GM19397 (cell line): ENCODE data around the gene MCM3AP.
"Not testable (repeated sequence)": the region's sequence is repeated elsewhere in the genome, so short reads cannot be mapped to it uniquely, and the experiment has no call there.

Experiments used
- ATAC-seq: cut with Tn5 transposase; IDR thresholded peaks from one replicate; pipeline ENCODE4 v1.9.1; 2021; ENCODE audit warnings: mild to moderate bottlenecking, moderate library complexity; ENCODE audit not compliant: unreplicated experiment

MCM3AP gene

DNA sequence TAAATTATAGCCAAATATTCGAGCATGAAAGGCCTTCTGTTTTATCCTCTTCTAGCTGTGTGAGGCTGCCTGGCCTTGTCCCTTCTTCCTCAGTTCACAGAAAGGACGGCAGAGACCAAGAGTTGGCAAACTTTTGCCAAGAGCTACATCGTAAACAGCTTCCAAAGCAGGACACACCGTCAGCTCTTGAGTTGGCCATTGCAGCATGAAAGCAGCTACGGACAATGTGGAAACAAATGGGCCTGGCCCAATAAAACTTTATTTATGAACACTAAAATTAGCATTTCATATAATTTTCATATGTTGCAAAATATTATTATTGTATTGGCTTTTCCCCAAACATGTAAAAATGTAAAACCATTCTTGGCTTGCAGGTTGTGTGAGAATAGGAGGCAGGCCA is 27.5 kb upstream of the MCM3AP start:
- no peak for ATAC-seq

DNA sequence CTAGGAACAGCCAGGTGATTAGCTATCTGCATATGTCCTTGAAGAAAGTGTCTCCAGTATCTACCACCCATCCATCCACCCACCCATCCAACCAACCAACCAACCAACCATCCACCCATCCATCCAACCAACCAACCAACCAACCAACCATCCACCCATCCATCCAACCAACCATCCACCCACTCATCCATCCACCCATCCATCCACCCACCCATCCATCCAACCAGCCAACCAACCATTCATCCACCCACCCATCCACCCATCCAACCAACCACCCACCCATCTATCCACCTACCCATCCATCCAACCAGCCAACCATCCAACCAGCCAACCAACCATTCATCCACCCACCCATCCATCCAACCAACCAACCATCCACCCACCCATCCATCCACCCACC is 26.2 kb upstream of the MCM3AP start:
- no peak for ATAC-seq

- ATAC-seq, result not testable (repeated sequence)
Measured at GRCh38 chr21:46310260-46310659, 24.8 kb upstream of the MCM3AP start.

DNA sequence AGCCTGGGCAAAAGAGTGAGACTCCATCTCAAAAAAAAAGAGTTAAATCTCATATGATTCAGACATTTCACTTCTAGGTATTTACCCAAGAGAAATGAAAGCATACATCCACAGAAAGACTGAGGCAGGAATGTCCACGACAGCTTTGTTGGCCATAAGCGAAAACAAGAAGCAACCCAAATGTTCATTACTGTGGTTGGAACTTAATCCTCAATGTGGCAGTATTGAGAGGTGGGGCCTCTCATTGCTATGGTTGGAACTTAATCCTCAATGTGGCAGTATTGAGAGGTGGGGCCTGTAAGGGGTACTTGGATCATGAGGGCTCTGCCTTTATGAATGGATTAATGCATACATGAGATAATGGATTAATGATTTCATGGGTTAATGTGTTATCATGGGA is 23.0 kb upstream of the MCM3AP start:
- ATAC-seq, result no peak

DNA sequence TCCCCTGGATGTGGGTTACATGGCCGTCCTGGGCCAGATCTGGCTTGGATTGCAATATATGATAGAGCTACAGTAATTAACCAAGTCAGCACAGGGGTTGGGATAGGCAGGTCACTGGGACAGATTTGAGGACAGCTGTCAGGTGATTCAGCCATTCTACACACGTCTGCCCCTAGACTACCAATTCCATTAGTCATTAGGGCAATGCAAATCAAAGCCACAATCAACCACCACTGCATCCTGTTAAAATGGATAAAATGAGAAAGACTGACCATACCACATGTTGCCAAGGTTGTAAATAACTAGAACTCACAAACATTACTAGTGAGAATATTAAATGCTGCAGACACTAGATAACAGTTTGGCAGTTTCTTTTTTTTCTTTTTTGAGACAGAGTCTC is 22.2 kb upstream of the MCM3AP start:
- peak; percentile 50 for ATAC-seq

- no peak for ATAC-seq
Measured at GRCh38 chr21:46304955-46305354, 19.5 kb upstream of the MCM3AP start.

GRCh38 chr21:46304437-46304836 is 19.0 kb upstream of the MCM3AP start:
- no peak for ATAC-seq

DNA sequence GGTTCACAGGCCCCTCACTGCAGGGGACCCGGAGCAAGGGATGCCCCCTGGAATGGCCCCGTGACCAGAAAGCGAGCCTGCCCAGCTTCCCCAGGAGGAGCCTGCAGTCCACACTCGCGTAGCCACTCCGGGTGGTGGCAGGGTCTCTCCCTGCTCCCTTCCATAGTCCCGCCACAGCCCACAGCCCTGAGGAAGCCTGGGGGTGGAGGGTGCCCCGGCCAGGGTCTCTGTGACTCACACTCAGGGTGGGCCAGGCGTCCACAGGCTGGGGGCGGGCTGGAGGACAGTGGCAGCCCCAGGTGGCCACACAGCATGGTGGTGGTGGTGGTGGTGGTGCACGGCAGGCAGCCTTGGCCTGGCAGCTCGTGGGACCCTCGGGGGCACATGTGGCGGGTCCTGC is 16.3 kb upstream of the MCM3AP start:
- ATAC-seq, result no peak

- no peak for ATAC-seq
Measured at GRCh38 chr21:46299167-46299566, 13.8 kb upstream of the MCM3AP start.

- ATAC-seq, result no peak
Measured at GRCh38 chr21:46297338-46298271, 12.2 kb upstream of the MCM3AP start.

GRCh38 chr21:46295996-46296752 is 10.8 kb upstream of the MCM3AP start:
- no peak for ATAC-seq

GRCh38 chr21:46295177-46295770 is 9.9 kb upstream of the MCM3AP start:
- ATAC-seq, result no peak

DNA sequence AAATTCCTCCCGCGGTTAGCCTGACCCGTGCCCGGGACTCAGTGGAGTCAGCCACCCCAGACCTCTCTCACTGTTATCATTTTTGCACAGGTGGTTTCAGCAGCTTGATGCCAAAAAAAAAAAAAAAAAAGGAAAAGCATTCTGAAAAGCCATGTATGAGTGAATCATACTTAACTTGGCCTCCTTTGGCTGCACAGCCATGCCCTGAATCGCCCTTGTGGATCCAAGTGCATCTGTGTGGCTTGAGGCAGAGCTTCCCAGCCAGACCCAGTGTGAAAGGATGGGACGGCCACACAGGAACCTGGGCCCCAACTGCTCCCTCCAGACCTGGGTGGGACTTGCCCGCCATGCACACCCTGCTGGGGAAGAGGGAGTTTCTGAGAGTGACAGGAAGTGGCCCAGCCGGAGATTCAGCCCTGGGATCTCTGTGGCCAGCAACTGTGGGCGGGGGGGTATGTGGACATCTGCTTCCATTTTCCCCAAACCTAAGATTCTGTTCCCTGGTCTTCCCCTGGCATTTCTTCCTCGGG is 9.3 kb upstream of the MCM3AP start:
- no peak for ATAC-seq

- no peak for ATAC-seq
Measured at GRCh38 chr21:46291561-46291960, 6.2 kb upstream of the MCM3AP start.

- ATAC-seq, result no peak
Measured at GRCh38 chr21:46289655-46290179, 4.3 kb upstream of the MCM3AP start.

DNA sequence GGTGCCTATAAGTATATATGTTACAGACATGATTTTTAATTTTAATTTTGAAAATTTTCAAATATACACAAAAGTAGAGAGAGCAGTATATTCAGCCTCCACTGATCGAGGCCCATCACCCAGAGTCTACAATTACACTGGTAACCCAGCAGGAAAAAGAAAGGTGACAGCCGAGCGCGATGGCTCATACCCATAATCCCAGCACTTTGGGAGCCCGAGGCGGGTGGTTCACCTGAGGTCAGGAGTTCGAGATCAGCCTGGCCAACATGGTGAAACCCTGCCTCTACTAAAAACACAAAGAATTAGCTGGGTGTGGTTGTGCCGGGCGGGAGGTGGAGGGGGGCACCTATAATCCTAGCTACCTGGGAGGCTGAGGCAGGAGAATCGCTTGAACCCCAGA is 2.1 kb upstream of the MCM3AP start:
- no peak for ATAC-seq

- ATAC-seq, result no peak
Measured at GRCh38 chr21:46286648-46287002, 1.2 kb upstream of the MCM3AP start.

- ATAC-seq, result peak; percentile 89
Measured at GRCh38 chr21:46285761-46286647, 593 bp upstream of the MCM3AP start, which contains the start of gene YBEY. Gene YBEY, plus strand, starts transcription at chr21:46286342. Its CDS starts 572 bp downstream, at chr21:46286914.

DNA sequence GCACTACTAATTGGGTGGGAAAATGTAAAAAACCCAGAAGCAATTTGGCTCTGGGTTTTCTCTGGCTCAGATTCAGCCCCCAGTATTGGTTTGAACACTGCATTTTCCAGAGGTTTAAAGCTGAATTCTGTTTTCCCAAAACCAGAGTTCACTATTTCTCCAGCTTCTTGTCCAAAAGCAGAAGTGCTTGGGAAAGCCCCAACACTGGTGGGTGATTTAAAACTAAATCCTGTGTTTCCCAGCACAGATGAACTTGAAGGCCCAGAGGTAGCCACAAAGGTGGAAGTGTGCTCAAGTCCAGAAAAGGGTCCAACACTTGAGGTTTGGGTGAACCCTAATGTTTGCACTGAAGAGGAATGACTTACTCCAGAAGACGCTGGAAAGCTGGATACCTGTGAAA is 678 bp downstream of the MCM3AP start:
- no peak for ATAC-seq

GRCh38 chr21:46284077-46284644 is 1.2 kb downstream of the MCM3AP start:
- ATAC-seq, result no peak
